LHCN-M2 (cell line): Measurements from ENCODE around the gene GJD2. TPM values are rescaled to one million over a fixed set of nuclear protein-coding genes. Genes with fewer than 3 reads are reported as not detected.

Source experiments
- DNase-seq: peaks from one replicate; pipeline ENCODE4 v3.0.0-alpha.2; 2012; ENCODE audit warnings: low read depth
- polyA plus RNA-seq: library from polyadenylated mRNA; unstranded; fragments of >200 nt; gene quantifications from one replicate; pipeline ENCODE4 v1.2.1, GENCODE V29; 2012; ENCODE audit warnings: missing spikeins
- total RNA-seq: library from RNA; depleted of rRNA; stranded (reverse); fragments of >200 nt; gene quantifications from 2 replicates; pipeline ENCODE4 v1.2.3, GENCODE V29; 2014; rRNA removed

The GJD2 gene
- total RNA-seq: 0.06 TPM in 1 of 2 replicates, not detected in the other
- 0.04 TPM for polyA plus RNA-seq

DNA sequence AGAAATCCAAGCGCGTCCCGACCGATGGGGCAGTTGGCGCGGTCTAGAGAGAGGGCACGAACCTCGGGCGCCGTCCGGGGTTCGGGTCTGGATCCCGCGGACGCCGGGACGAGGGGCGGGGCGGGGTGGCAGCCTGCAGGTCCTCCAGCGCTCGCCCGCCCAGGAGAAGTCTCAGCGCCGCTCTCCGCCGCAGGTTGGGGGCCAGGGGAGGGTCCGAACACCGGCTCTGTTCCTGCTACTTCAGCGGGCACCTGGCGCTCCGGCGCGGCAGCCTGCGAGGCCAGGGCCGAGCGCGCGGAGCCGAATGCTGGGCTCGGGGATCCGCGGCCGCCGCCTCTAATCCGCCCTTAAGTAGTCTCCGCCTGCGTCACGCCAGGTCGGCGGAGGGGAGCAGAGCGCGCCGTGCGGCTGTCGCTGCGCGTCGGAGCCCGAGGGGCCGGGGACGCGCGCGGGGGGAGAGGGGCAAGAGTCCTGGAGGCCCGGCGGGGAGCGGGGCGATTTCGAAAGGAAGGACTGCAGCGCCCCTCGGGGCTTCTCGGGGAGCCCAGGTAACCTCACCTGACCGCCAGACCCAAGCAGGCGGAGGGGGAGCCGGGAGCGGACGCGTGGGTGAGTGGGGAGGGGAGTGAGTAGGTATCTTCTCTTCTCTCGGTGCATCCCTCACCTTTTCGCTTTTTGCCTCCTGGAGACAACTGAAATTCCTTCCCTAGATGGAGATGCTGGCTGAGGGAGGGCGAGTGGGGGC lies at the start of gene GJD2:
TSS of gene GJD2 (minus strand) at position 325 of the 745 bp plus-strand sequence. CDS start 510 bp downstream, outside the sequence.
- no peak for DNase-seq

DNA sequence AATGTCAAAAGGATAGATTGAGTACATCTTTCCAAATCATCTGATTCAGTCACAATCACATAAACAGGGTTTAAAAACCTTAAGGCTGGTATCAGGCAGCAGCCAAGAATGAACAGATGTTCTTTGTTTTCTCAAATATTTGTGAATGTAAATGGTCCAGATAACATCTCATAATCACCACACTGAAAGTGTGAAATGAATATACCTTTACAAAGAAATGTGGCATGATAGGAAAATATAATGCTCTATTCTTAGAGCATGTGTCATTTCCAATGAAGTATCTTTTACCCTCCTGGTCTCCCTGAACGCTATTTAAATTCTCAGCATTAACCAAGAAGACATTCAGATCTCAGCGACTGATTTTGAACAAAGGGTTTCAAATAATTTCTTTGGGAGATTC lies 49.3 kb upstream of the GJD2 start:
- DNase-seq: no peak

DNA sequence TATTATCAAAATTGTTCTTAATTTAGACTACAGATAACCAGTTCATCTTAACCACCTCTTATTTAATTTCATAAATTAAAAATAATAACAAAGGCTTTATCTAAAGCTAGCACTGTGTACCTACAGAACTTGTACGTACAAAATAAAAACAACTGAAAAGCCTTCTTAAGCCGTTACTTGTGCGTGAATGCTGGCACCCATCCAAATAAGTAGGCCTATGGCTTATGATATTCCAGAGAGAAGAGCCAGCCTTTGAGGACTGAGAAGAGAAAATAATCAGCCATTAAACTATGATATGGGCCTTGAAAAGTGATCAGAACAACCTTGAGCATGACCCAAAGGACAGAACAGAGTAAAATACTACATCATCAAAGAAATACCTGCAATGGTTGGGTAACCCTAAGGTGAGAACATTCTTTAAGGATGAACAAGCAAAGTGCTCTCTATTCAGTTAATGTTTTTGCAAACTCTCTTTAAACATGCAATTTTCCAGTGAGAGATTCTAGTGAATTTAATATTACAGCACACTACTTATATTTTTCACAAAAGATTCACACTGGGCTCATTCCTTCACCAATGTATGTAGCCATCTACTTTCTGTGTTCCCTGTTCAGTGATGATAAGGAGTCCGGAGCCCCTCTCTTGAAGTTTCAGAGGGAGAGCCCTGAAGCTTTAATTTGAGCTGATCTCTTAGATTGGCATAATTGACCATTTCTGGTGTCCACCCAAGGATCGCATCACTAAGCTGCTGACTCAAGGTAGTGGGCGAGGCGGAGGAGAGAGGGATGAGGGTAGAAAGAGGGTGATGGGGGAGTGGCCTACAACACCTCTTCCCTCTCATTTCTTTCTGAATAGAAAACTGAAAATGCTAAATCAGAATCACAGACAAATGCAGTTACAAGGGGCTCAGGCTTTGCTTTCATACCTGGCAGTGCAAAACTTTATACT lies 48.3 kb upstream of the GJD2 start:
- DNase-seq: no peak

DNA sequence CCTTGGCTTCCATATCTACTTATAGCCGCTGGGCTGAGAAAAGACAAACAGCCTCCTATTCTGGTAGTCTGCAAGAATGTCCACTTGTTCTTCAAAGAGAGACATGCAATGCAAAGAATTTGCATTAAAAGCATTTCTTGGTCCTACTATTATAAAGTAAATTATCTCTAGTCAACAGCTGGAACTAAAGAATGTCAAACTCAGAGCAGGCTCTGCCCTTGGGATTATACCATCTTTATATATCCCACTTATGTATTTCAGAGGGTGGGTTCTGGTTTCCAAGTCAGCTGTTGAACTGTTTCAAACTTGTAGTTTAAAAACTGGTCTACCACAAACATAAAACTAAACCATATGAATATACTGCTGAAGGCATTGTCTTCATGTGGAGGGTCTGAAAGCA lies 47.6 kb upstream of the GJD2 start:
- no peak for DNase-seq

DNA sequence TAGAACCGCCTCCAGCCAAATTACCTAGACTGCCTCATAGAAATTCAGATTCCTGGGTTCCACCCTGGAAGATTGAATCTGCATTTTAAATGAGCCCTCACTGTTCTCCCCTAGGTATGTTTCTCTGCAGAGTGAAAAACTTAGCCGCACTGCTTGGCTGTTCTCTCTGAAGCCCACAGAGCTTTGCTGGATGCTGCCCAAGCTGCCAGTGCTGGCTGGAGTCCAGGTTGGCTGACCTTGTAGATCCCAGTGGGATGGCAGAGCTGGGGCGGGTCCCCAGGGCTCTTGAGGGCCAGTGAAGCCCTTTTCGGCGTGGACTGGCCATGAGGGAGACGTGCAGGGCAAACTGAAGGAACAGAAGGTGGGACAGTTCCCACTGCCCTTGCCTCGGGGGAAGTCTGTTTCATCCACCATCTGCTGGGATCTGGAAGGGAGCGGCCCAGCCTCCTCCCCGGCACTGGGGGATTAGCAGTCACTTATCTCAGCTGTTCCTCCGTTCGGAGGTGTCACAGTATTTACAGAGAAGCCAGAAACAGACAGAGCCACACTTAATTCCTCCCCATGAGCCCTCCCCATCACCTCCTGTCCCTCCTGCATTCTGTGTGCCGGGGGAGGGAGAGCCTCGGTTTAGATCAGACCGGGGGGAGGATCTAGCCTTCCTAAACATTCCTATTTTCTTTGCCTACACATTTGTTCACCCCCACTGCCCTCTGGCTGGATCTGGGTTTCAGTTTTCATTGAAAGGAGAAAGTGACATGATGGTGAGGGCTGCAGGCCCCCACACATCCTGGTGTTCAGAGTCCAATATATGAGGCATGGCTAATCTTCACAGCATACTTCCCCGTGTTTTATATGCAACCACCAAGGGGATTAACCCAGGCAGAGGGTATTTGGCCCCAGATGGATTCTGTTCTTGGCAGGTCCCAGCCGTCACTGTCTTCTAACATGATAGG lies 44.6 kb upstream of the GJD2 start:
- peak; percentile 97 for DNase-seq

DNA sequence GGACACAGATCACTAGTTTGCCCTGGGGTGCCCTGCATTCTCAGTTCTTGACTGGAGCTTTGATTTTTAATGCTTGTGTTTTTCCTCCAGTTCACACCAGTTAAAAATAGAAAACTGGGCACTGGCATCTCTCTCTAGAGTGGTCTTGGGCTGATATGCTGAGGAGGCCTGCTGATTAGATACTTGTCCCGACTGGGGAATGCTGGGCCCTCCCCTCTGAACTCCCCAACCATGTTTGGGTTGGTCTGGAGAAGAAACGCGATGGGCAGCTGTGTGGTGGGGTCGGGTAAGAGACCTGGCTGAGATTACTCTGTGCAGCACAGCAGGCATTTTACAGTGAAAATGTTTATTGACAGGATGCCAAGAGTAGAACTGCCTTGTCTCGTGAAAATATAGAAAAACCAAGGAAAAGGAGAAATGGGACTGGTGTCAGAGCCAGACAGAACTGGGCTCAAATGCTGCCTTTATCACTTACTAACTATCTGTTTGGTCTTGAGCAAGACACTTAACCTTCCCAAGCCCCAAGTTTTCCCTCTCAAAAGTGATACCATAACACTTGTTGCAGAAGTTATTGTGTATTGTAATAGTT lies 42.1 kb upstream of the GJD2 start:
- DNase-seq: peak; percentile 46

DNA sequence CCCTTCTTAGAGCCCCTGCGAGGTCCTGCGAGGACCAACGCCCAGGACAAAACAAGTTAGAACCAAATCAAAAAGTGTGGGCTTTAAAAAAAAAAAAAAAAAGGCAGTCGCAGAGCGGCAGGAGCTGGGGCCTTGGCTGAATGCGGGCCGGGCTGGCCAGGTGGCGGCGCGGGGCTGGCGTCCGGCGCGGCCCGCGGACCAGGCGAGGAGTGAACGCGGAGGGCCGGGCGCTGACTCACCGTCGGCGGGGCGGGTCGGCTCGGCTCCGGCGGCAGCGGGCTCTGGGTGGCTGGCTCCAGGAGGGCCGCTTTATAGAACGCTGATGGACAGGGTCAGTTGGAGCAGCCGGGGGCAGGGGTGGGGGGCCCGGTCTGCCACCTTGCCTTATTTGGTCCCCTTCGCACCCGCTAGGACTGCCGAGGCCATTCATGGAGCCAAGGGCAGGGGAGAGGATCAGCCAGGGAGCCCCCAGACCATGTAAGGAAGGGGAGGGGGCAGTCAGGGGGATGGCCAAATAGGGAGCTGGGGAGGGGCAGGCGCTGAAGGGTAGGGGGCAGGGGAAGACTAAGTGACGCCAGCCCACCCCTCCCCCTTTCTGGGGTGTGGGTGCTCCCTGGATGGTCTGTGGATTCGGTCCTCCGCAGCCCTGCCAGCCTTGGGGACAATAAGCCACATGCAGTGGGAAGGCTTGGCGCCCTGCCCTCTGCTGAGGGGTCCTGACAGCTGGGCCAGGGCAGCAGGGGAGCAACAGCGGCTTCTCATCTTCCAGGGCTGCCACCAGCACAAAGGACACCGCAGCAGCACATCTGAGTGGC lies 40.7 kb upstream of the GJD2 start, which contains the start of gene ACTC1:
TSS of gene ACTC1 (minus strand) at position 283 of the 815 bp plus-strand sequence. CDS start 741 bp downstream, outside the sequence.
- peak; percentile 83 for DNase-seq

DNA sequence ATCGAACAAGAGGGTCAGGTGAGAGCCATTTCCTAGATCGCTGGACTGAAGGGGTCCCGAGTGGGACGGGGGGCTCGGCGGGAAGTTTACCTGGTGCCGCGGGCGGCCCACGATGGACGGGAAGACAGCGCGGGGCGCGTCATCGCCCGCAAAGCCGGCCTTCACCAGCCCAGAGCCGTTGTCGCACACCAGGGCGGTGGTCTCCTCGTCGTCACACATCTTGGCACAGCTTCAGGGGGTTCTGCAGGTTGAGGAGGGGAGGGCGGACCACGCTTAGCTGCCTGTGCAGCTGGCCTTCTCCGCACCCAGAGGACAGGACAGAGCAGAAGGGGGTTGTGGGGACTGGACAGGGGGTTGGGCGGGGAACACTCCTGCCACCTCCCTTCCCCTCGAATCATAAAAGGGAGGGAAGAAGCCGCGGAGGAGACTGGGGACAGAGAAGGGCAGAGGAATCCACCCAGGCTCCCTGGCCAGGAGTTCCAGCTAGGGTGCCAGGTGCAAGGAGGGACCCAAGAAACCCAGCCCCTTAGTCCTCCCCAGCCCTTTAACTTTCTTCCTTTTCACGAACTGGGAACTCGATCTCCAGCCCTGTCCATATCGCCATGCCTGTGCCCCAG lies 39.9 kb upstream of the GJD2 start:
- DNase-seq: no peak

DNA sequence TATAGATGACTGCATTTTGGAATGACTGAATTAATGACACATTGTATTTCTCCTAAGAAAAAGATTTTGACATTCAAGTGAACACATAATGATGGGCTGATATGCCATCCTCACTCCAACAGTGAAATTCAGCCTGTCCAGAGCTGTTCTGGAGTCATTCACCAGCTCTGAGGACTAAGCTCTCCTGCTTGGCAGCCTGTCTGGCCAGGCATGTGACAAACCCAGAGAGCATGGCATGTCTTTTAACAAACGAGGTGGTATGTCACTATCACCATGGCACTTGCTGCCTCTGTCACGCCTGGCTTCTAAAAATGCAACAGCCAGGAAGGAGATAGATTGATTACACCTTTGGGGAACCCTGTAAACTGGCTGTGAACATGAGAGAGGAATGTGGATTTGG lies 39.1 kb upstream of the GJD2 start:
- DNase-seq: no peak

DNA sequence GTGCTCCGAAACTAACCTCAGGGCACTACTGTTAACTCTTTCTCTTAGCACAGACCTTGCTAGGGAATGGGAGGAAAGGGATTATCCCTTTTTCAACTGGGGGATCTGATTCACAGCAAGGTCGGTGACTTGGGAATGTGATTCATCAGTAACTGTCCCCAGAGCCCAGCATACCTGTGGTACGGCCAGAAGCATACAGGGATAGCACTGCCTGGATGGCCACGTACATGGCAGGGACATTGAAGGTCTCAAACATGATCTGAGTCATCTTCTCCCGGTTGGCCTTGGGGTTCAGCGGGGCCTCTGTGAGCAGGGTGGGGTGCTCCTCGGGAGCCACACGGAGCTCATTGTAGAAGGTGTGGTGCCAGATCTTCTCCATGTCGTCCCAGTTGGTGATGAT lies 38.3 kb upstream of the GJD2 start:
- DNase-seq: peak; percentile 65

DNA sequence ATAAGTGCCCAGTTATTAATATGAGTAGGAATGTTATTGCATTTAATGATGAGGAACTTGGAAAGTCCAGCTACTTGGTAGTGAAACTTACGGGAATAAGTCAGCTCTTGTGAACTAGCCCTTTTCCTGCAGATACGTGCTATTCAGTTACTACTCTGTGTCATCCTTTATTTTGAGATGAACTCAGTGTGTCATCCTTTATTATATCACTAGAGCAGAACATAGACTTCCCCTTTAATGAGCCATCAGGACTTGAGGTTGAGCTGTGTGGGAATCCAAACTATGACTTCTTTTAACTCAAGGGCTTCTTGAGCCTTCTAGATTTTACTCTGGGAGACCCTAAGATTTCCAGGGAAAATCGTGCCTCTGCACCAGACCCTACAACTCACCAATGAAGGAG lies 36.9 kb upstream of the GJD2 start:
- peak; percentile 81 for DNase-seq

DNA sequence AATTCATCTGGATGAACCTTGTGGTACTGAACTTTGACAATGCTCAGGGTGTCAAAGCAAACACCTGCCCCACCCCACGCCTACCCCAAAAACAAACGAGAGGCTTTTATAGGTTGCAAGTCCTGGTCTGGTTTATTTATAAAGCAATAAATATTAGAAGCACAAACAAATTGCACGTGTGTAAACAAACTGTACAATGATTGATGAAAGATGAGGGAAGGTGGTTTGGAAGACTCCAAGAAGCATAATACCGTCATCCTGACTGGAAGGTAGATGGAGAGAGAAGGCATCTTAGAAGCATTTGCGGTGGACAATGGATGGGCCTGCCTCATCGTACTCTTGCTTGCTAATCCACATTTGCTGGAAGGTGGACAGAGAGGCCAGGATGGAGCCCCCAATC lies 35.3 kb upstream of the GJD2 start:
- DNase-seq: no peak

DNA sequence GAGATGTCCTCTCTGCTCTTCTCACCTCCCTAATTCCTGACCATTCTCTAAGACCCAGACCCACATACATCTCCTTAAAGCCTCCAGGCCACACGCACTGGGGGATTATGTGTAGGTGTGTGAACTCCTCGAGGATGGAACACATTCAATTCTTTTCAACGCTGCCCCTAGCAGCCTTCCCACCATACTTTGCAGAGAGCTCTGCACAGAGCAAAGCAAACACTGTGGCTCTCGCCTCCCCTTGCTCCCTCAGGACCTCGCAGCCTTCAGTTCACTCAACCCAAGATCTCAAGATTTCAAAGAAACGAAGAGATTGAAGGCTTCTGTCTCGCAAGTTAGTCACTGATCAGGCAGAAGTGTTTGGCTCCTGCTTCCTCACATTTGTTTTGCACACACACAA lies 34.5 kb upstream of the GJD2 start:
- DNase-seq: no peak

DNA sequence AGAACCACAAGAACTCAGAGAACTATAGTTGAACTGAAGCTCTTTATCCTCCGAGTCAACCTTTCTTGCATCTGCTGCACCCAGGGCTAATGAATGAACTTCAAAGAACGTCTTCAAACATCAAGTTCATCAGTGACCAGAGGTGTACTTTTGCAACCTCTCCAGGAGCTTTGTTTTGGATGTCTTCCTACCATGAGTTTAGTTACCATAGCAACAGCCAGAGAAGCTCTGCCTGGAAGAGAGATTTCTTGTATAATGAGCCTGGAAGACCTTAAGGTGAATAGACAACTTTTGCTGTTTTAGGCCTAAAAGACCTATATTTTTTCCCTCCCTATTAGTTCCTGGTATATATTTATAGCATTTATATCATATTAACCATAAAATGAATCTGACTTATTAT lies 31.4 kb upstream of the GJD2 start:
- no peak for DNase-seq

DNA sequence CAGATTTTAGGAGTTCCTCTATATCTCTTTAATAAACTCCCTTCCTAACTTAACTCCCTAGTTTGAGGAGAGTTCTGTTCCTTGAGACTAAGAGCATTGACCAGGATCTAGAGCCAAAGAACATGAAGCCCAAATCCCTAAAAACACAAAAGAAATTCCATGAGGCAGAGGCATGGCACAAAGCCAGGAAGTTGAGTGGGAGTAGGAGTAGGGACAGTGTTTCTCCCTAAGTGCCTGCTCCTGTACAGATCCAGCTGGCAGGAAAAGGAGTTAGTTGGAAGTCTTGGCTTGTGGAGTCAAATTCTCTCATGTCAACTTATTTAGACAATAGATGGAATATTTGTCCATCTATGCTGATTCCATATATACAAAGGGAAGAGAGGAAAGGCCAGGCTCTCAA lies 29.2 kb upstream of the GJD2 start:
- DNase-seq: peak; percentile 67

DNA sequence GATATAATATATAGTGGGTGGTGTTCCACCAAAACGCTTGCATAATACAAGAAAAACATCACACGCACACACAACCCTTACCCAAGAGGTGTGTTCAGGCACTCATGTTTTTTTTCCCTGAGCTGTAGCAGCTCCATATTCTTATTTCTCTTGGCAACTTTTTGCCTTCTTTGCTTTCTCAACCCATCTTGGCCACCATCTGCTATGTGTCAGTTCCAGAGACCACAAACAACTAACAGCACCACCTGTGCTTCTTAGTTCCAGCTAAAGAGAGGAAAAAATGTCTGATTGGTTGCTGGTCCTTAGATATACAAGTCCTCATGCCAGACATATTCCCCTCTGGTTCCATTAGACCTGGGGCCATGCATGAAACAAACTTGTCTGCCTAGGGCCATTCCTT lies 28.6 kb upstream of the GJD2 start:
- DNase-seq: peak; percentile 83

DNA sequence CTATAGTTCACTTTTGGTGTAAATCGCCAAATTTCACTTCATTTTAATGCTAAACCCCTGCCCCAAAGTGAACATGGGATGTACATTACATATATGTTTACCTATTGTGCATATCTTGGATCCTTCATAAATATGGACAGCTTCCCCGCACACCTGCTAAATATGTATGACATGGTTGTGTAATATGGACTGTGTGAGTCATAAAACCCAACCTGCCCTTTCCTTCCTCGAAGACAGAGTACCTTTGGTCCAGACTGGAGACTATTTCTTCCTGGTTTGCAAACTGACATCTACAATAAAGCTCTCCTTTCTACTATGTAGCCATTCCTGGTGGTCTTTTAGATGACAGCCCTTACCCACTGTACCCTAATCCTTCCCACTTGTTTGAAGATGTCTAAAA lies 28.1 kb upstream of the GJD2 start:
- no peak for DNase-seq

DNA sequence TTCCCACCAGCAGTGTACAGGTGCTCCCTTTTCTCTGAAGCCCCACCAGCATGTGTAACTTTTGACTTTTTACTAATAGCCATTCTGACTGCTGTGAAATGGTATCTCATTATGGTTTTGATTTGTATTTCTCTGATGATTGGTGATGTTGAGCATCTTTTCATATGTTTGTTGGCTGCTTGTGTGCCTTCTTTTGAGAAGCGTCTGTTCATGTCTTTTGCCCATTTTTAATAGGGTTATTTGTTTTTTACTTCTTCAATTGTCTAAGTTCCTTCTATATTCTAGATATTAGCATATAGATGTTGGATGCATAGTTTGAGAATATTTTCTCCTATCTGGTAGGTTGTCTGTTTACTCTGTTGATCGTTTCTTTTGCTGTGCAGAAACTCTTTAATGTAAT lies 25.9 kb upstream of the GJD2 start:
- no peak for DNase-seq

DNA sequence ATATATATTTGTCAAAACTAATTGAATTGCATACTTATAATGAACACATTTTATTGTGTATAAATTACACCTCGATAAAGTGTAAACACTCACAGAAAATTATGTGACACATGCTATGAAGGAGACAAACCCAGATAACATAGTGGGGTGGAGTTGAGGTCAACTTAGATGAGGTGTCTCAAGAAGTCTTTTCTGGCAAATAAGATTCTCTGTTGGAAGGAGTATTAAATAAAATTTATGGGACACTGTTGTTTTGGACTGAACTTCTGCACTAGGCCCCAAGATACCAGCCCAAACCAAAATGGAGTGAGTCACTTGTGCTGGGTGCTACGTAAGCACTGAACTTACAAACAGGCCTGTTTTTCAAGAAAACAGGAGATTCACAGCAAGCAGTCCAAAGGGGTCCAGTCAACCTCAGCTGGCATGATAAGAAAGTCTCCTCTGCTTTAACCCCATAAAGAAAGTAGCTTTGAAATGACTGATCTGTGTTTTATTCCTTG lies 21.9 kb upstream of the GJD2 start:
- no peak for DNase-seq
